PC-3 (cell line): Measurements from ENCODE around the gene IER3. TPM values are rescaled to one million over a fixed set of nuclear protein-coding genes. Genes with fewer than 3 reads are reported as not detected.
A peak's percentile ranks its signal among the peaks of the same experiment; 100 is the strongest.
"Not testable (repeated sequence)": the region's sequence is repeated elsewhere in the genome, so short reads cannot be mapped to it uniquely, and the experiment has no call there.

Experiments used
- ATAC-seq: fragments of 200-7000 bp; cut with Tn5 transposase; 2 replicates; pipeline ENCODE4 v1.9.1; 2020; ENCODE audit warnings: mild to moderate bottlenecking, moderate library complexity
- BruUV-seq: library from RNA; stranded (reverse); fragments of 400-500 nt; replicated peaks from 2 replicates; lab custom pipeline; 2021; lab: Mats Ljungman, UMichigan
- CTCF ChIA-PET: fragments of 300-600 bp; sonication (Branson Sonifier 250); formaldehyde crosslinking; loops from one replicate; lab custom pipeline; 2022; ENCODE audit warnings: antibody characterized with exemption; lab: Charles Lee
- POLR2A ChIA-PET: fragments of 300-600 bp; sonication (Branson Sonifier 250); formaldehyde crosslinking; loops from one replicate; lab custom pipeline; 2022; ENCODE audit warnings: antibody characterized with exemption; ENCODE audit not compliant: unreplicated experiment; lab: Charles Lee
- DNase-seq: peaks from one replicate; pipeline ENCODE4 v3.0.0-alpha.2; 2015
- H2AFZ ChIP-seq: fragments of 300-600 bp; sonication (generic); 2 replicates; pipeline ENCODE4 v1.6.0; 2016; ENCODE audit warnings: antibody characterized with exemption, low read length
- H3F3A ChIP-seq: fragments of 300-600 bp; sonication (generic); one replicate; pipeline ENCODE4 v1.6.0; 2017; ENCODE audit warnings: antibody characterized with exemption, low read length, control low read depth, mild to moderate bottlenecking; ENCODE audit not compliant: unreplicated experiment
- H3K27ac ChIP-seq: fragments of 300-600 bp; sonication (generic); 2 replicates; pipeline ENCODE4 v1.5.1; 2016; ENCODE audit warnings: mild to moderate bottlenecking, low read length
- H3K27me3 ChIP-seq: fragments of 300-600 bp; sonication (generic); 2 replicates; pipeline ENCODE4 v1.6.1; 2016; ENCODE audit warnings: low read length, mixed read lengths
- H3K36me3 ChIP-seq: fragments of 300-600 bp; sonication (generic); 2 replicates; pipeline ENCODE4 v1.6.1; 2016; ENCODE audit warnings: low read depth, mixed run types, low read length, mixed read lengths
- H3K4me1 ChIP-seq: fragments of 300-600 bp; sonication (generic); 2 replicates; pipeline ENCODE4 v1.5.1; 2016; ENCODE audit warnings: low read length; ENCODE audit not compliant: insufficient read depth
- H3K4me2 ChIP-seq: fragments of 300-600 bp; sonication (generic); 2 replicates; pipeline ENCODE4 v1.6.0; 2016; ENCODE audit warnings: low read length
- H3K4me3 ChIP-seq: fragments of 300-600 bp; sonication (generic); 2 replicates; pipeline ENCODE4 v1.5.1; 2016; ENCODE audit warnings: mild to moderate bottlenecking, low read length, mixed read lengths
- H3K79me2 ChIP-seq: fragments of 300-600 bp; sonication (generic); 2 replicates; pipeline ENCODE4 v1.6.1; 2017; ENCODE audit warnings: low read length, mixed read lengths
- H3K9ac ChIP-seq: fragments of 300-600 bp; sonication (generic); 2 replicates; pipeline ENCODE4 v1.6.0; 2016; ENCODE audit warnings: mild to moderate bottlenecking, low read length
- H3K9me2 ChIP-seq: fragments of 300-600 bp; sonication (generic); replicated peaks from 2 replicates; pipeline ENCODE4 v1.6.1; 2016; ENCODE audit warnings: mixed run types, low read length, mixed read lengths
- H3K9me3 ChIP-seq: fragments of 300-600 bp; sonication (generic); 2 replicates; pipeline ENCODE4 v1.6.1; 2016; ENCODE audit warnings: low read length, mixed read lengths
- H4K20me1 ChIP-seq: fragments of 300-600 bp; sonication (generic); 2 replicates; pipeline ENCODE4 v1.6.1; 2016; ENCODE audit warnings: low read length, mixed read lengths
- CTCF ChIP-seq: fragments of 300-600 bp; sonication (generic); conservative IDR thresholded peaks from 2 replicates; pipeline ENCODE4 v1.5.1; 2017; ENCODE audit warnings: antibody characterized with exemption, low read depth, mild to moderate bottlenecking, low read length
- EZH2 ChIP-seq: fragments of 300-600 bp; sonication (generic); IDR thresholded peaks from one replicate; pipeline ENCODE4 v1.6.1; 2017; ENCODE audit warnings: antibody characterized with exemption, mild to moderate bottlenecking, low read length; ENCODE audit not compliant: unreplicated experiment
- EZH2phosphoT487 ChIP-seq: fragments of 300-600 bp; sonication (generic); IDR thresholded peaks from 2 replicates; pipeline ENCODE4 v1.6.1; 2018; ENCODE audit warnings: mild to moderate bottlenecking, antibody characterized with exemption, low read length, borderline replicate concordance
- intact Hi-C: fragments of 100-400 bp; cut with micrococcal nuclease; formaldehyde crosslinking; loops from 2 replicates; pipeline ENCODE4 v1.9.0; 2023
- total RNA-seq: library from RNA; depleted of rRNA; stranded (reverse); fragments of >200 nt; gene quantifications from 2 replicates; pipeline ENCODE4 v1.2.3, GENCODE V29; 2014

IER3 gene
- total RNA-seq, 1 experiment from 2014 or later, result 1,173 TPM

GRCh38 chr6:30722280-30723112 lies 21.9 kb downstream of the IER3 start:
- intact Hi-C loops, result loop anchor here (1.0 to 10.0 kb wide), 3 partner anchors 40 to 238 kb away; partner anchors contain the start of gene HLA-E
- ATAC-seq (0 out of 2 replicates have a peak, but pooled peaks have one; percentile 2), DNase-seq (peak; percentile 90)
- Histone ChIP-seq H3K9me3 (no peaks in the 10 kb centered on the region), H3K4me3 (peak overlapping the region; percentile 94), H3K9ac (peak overlapping the region; percentile 99), H2AFZ (no peak overlapping the region), H4K20me1 (peaks cover 32% of the 10 kb centered on the region), H3K9me2 (no peaks in the 10 kb centered on the region), H3K36me3 (peaks cover 37% of the 10 kb centered on the region), H3K4me1 (peaks cover 30% of the 10 kb centered on the region), H3F3A (peaks cover 25% of the 10 kb centered on the region), H3K4me2 (peak overlapping the region; percentile 91), H3K79me2 (peaks cover 72% of the 10 kb centered on the region), H3K27ac (peak overlapping the region; percentile 90), H3K27me3 (no peaks in the 10 kb centered on the region)
- TF ChIP-seq CTCF, result peak; percentile 95
- TF ChIP-seq EZH2phosphoT487, result no peak
- no peak for TF ChIP-seq EZH2
- BruUV-seq, result no TSS peak
- ChIA-PET POLR2A (interaction anchor here (0.5 to 0.6 kb wide), 2 partner anchors 76 to 152 kb away, joined by 4 to 6 read pairs; no protein-coding TSS in a partner anchor), CTCF (interaction anchor here (0.6 to 1.4 kb wide), 3 partner anchors 40 to 97 kb away, joined by 3 to 7 read pairs (median 3); no protein-coding TSS in a partner anchor)

- H3K9me3 ChIP-seq, H2AFZ ChIP-seq, POLR2A ChIA-PET, H3K27me3 ChIP-seq, DNase-seq, ATAC-seq, BruUV-seq, H3K9me2 ChIP-seq: not testable (repeated sequence)
- peak overlapping the region; percentile 90 for H3K27ac ChIP-seq
- H3K4me2 ChIP-seq, result peak overlapping the region; percentile 91
- intact Hi-C loops, result loop anchor here (1.0 to 10.0 kb wide), 3 partner anchors 40 to 237 kb away; partner anchors contain the start of gene HLA-E
- H3F3A ChIP-seq, result peaks cover 24% of the 10 kb centered on the region
- CTCF ChIA-PET, result interaction anchor here (0.6 to 1.4 kb wide), 3 partner anchors 39 to 98 kb away, joined by 3 to 7 read pairs (median 3); no protein-coding TSS in a partner anchor
- peaks cover 30% of the 10 kb centered on the region for H3K4me1 ChIP-seq
- peaks cover 72% of the 10 kb centered on the region for H3K79me2 ChIP-seq
- peaks cover 37% of the 10 kb centered on the region for H3K36me3 ChIP-seq
- peak overlapping the region; percentile 94 for H3K4me3 ChIP-seq
- H3K9ac ChIP-seq, result peak overlapping the region; percentile 99
- H4K20me1 ChIP-seq, result peaks cover 32% of the 10 kb centered on the region
Observed at GRCh38 chr6:30722025-30722279, 22.4 kb downstream of the IER3 start.

GRCh38 chr6:30721198-30722024 lies 22.9 kb downstream of the IER3 start:
- H3K9me2 ChIP-seq, result no peaks in the 10 kb centered on the region
- DNase-seq (peak; percentile 92), ATAC-seq (peak; percentile 2)
- H3K9me3 ChIP-seq, result no peaks in the 10 kb centered on the region
- peaks cover 32% of the 10 kb centered on the region for H4K20me1 ChIP-seq
- H3K27ac ChIP-seq, result peak overlapping the region; percentile 95
- no peak overlapping the region for H2AFZ ChIP-seq
- H3K4me2 ChIP-seq, result peak overlapping the region; percentile 93
- H3K36me3 ChIP-seq, result peaks cover 37% of the 10 kb centered on the region
- H3K4me1 ChIP-seq, result peaks cover 35% of the 10 kb centered on the region
- TF ChIP-seq EZH2, result no peak
- no peak for TF ChIP-seq CTCF
- no peak for TF ChIP-seq EZH2phosphoT487
- H3K4me3 ChIP-seq, result peak overlapping the region; percentile 94
- H3K9ac ChIP-seq, result peak overlapping the region; percentile 99
- ChIA-PET POLR2A (interaction anchor here (0.6 kb wide), 1 partner anchor 10 kb away, joined by 4 read pairs; no protein-coding TSS in a partner anchor), CTCF (interaction anchor here (0.6 to 1.4 kb wide), 2 partner anchors 39 to 42 kb away, joined by 3 to 7 read pairs; no protein-coding TSS in a partner anchor)
- intact Hi-C loops, result loop anchor here (1.0 to 10.0 kb wide), 4 partner anchors 39 to 237 kb away; partner anchors contain the start of genes C6orf136 and HLA-E
- no peaks in the 10 kb centered on the region for H3K27me3 ChIP-seq
- BruUV-seq, result no TSS peak
- H3F3A ChIP-seq, result peaks cover 24% of the 10 kb centered on the region
- H3K79me2 ChIP-seq, result peaks cover 78% of the 10 kb centered on the region
